ENCODE measurements around the gene SPATA16. TPM values are rescaled to one million over a fixed set of nuclear protein-coding genes. Genes with fewer than 3 reads are reported as not detected.

The SPATA16 gene
- total RNA-seq, 2 donors from 2014 or later = not detected

GRCh38 chr3:172951511-172951910, 189.5 kb downstream of the SPATA16 start:
- Histone ChIP-seq H3K9me3 (ENCODE audit: control insufficient read depth, low read length) (no peaks in the 10 kb centered on the region), H3K4me1 (ENCODE audit: control insufficient read depth, insufficient read depth, low read length) (no peaks in the 10 kb centered on the region), H3K27me3 (ENCODE audit: control insufficient read depth, insufficient read depth, low read length, poor library complexity, severe bottlenecking) (no peaks in the 10 kb centered on the region), H3K27ac (ENCODE audit: low read depth, low read length) (no peak overlapping the region), H3K4me3 (ENCODE audit: low read length) (no peak overlapping the region), H3K9ac (ENCODE audit: extremely low read depth, low read length, poor library complexity, severe bottlenecking) (no peak overlapping the region), H3K36me3 (ENCODE audit: control insufficient read depth, insufficient read depth, low read length) (no peaks in the 10 kb centered on the region)
- Mint-ChIP-seq H3K4me3 (no peak overlapping the region), H3K27ac (no peak overlapping the region), H3K27me3 (ENCODE audit: insufficient read depth) (no peaks in the 10 kb centered on the region), H3K36me3 (ENCODE audit: low read depth) (no peaks in the 10 kb centered on the region), H3K4me1 (no peaks in the 10 kb centered on the region), H3K9me3 (peaks cover 2% of the 10 kb centered on the region)
- TF ChIP-seq CTCF (conservative IDR thresholded peaks at IDR 0.05) = no peak
- DNase-seq = no peak
- WGBS, 2 experiments (ENCODE audit: insufficient coverage in 1 of 2, insufficient read length in 1 of 2) = 87% methylated on average over 2 of the region's 2 CpGs; no CpG with 5 or more reads in 1 of the 2 experiments

- no peaks in the 10 kb centered on the region for H3K9me3 ChIP-seq (ENCODE audit: control insufficient read depth, low read length)
- WGBS, 2 experiments (ENCODE audit: insufficient coverage in 1 of 2, insufficient read length in 1 of 2) = 87 to 100% methylated on average over 2 of the region's 2 CpGs
- peaks cover 2% of the 10 kb centered on the region for H3K9me3 Mint-ChIP-seq
- no peaks in the 10 kb centered on the region for H3K36me3 ChIP-seq (ENCODE audit: control insufficient read depth, insufficient read depth, low read length)
- no peak for TF ChIP-seq CTCF (conservative IDR thresholded peaks at IDR 0.05)
- H3K27ac ChIP-seq (ENCODE audit: low read depth, low read length) = no peak overlapping the region
- H3K36me3 Mint-ChIP-seq (ENCODE audit: low read depth) = no peaks in the 10 kb centered on the region
- H3K27me3 ChIP-seq (ENCODE audit: control insufficient read depth, insufficient read depth, low read length, poor library complexity, severe bottlenecking) = no peaks in the 10 kb centered on the region
- no peak overlapping the region for H3K4me3 Mint-ChIP-seq
- no peaks in the 10 kb centered on the region for H3K4me1 ChIP-seq (ENCODE audit: control insufficient read depth, insufficient read depth, low read length)
- H3K27me3 Mint-ChIP-seq (ENCODE audit: insufficient read depth) = no peaks in the 10 kb centered on the region
- no peaks in the 10 kb centered on the region for H3K4me1 Mint-ChIP-seq
- no peak for DNase-seq
- no peak overlapping the region for H3K9ac ChIP-seq (ENCODE audit: extremely low read depth, low read length, poor library complexity, severe bottlenecking)
- H3K27ac Mint-ChIP-seq = no peak overlapping the region
- H3K4me3 ChIP-seq (ENCODE audit: low read length) = no peak overlapping the region
Measured at GRCh38 chr3:172946061-172946460, 195.0 kb downstream of the SPATA16 start.

GRCh38 chr3:172939651-172940293, 201.3 kb downstream of the SPATA16 start:
- peaks cover 12% of the 10 kb centered on the region for H3K4me1 Mint-ChIP-seq
- H3K27ac ChIP-seq (ENCODE audit: low read depth, low read length) = no peak overlapping the region
- H3K36me3 ChIP-seq (ENCODE audit: control insufficient read depth, insufficient read depth, low read length) = no peaks in the 10 kb centered on the region
- no peak overlapping the region for H3K9ac ChIP-seq (ENCODE audit: extremely low read depth, low read length, poor library complexity, severe bottlenecking)
- no peak overlapping the region for H3K27ac Mint-ChIP-seq
- DNase-seq = no peak
- no peaks in the 10 kb centered on the region for H3K27me3 Mint-ChIP-seq (ENCODE audit: insufficient read depth)
- H3K27me3 ChIP-seq (ENCODE audit: control insufficient read depth, insufficient read depth, low read length, poor library complexity, severe bottlenecking) = no peaks in the 10 kb centered on the region
- H3K4me3 Mint-ChIP-seq = no peak overlapping the region
- H3K9me3 Mint-ChIP-seq = no peaks in the 10 kb centered on the region
- WGBS, 2 experiments (ENCODE audit: insufficient coverage in 1 of 2, insufficient read length in 1 of 2) = 87% methylated on average over 2 of the region's 2 CpGs; no CpG with 5 or more reads in 1 of the 2 experiments
- H3K9me3 ChIP-seq (ENCODE audit: control insufficient read depth, low read length) = no peaks in the 10 kb centered on the region
- TF ChIP-seq CTCF (conservative IDR thresholded peaks at IDR 0.05) = no peak
- H3K4me1 ChIP-seq (ENCODE audit: control insufficient read depth, insufficient read depth, low read length) = no peaks in the 10 kb centered on the region
- no peak overlapping the region for H3K4me3 ChIP-seq (ENCODE audit: low read length)
- H3K36me3 Mint-ChIP-seq (ENCODE audit: low read depth) = no peaks in the 10 kb centered on the region

All from endodermal cell (in vitro differentiated cells).